22Rv1 (cell line): ENCODE data around the gene DNHD1.

Source experiments
- H3K27ac ChIP-seq: fragments of 450-650 bp; 2 replicates; pipeline ENCODE4 v1.5.1; 2017
- CTCF ChIP-seq: fragments of 450-650 bp; IDR thresholded peaks from 2 replicates; pipeline ENCODE4 v1.5.1; 2017; ENCODE audit warnings: mild to moderate bottlenecking
- ZFX ChIP-seq: fragments of 450-650 bp; IDR thresholded peaks from 2 replicates; pipeline ENCODE4 v1.6.1; 2017; ENCODE audit warnings: antibody characterized with exemption, borderline replicate concordance

Gene DNHD1

DNA sequence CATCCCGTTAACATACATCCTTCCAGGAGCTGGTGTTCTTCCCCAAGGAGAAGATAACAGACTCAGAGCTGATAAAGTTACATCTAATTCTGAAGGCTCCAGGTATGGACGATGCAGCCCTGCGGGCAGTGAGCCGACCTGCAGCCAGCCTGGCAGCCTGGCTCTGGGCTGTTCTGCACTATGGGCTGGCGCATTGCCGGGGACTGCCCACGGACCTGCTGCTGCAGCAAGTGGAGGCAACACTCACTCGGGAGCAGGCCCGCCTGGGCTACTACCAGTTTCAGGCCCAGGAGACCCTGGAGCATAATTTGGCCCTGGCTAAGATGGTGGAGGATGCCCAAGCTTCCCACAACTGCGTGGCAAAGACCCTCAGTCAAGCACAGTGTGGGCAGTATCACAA, 66.6 kb downstream of the DNHD1 start:
- H3K27ac ChIP-seq, result no peak overlapping the region
- TF ChIP-seq CTCF (no peak), ZFX (no peak)

DNA sequence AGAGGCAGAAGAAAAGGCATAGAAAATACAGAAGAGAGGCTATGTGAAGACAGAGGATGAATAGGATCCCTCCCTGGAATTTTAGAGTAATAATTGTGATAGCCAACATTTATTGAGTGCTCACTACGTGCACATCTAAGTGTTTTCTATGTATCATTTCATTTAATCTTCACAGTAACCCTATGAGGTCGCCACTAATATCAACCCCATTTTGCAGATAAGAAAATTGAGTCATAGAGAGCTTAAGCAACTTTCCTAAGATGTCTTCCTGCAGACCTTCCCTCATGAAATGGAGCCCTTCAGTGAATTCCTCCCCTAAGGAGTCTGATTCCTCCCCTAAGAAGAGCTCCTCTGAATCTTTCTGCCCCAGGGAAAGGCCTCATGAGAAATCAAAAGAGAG, 68.2 kb downstream of the DNHD1 start:
- TF ChIP-seq CTCF (no peak), ZFX (no peak)

DNA sequence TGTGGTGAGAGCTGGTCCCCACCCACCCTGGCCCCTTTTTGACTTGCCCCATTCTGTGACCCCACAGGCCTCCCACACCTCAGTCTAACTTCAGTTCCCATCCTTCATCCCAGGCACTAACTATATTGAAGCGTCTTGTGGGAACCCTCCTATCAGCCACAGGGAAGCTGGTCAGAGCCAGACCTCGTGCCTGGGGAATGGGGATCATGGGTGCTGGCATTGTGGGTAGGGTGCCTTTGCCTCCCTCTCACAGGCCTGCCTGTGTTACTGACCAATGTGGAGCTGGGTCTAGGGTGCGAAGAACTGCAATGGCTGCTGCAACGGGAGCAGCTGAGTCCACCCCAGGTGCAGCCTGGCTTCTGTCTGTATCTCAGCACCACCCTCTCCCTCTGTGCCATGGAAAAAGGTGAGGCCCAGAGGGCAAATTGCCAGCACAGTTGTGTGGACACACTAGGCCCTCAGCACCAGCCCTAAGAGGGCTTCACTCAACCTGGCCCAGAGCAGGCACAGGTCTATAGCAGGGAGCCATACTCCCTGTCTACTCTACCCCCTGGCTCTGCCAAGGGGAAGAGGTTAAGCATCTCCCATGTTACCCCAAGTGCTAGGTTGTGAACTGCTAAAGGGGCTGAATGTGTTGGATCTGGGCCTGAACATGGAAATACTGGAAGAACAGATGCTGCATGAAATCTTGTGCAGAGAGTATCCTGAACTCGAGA, 69.1 kb downstream of the DNHD1 start:
- TF ChIP-seq ZFX (no peak), CTCF (no peak)
- H3K27ac ChIP-seq, result no peak overlapping the region

More for the DNA sequence above, 68.2 kb downstream of the DNHD1 start:
- no peak overlapping the region for H3K27ac ChIP-seq

GRCh38 chr11:6566704-6567370, 69.8 kb downstream of the DNHD1 start:
- no peak for TF ChIP-seq CTCF
- TF ChIP-seq ZFX, result no peak
- no peak overlapping the region for H3K27ac ChIP-seq

GRCh38 chr11:6567371-6567745, 70.3 kb downstream of the DNHD1 start:
- H3K27ac ChIP-seq, result no peak overlapping the region
- no peak for TF ChIP-seq CTCF
- no peak for TF ChIP-seq ZFX

DNA sequence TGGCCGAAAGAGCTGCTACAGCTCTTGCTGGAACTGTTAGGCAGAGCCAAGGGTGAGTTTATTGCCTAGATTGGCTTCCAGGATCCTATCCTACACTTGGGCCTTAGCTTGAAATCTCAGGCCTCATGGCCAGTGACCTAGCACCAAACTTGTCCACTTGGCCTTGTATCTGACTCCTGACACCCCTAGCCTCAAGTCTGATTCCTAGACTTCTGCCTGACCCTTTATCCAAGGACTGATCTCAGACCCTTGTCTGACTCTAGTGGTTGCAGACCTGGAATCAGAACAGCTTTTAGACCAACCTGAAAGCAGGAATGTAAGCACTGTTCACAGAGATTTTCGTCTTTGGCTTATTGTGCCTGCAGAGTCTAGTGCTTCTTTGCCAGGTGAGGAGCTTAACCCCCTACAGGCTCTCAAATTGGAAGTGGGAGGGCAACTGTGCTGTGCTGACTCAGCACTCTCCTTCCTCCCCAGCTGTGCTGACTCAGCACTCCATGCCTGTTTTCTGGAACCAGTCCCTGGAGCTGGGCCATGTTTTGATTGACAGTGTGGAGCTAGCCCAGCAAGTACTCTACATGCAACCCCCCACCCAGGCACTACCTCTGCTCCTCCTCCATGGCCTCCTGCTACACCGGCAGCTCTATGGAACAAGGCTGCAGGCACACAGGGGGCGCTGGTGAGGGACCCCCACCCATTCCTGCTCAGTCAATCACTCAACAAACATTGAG, 71.3 kb downstream of the DNHD1 start:
- no peak for TF ChIP-seq CTCF
- TF ChIP-seq ZFX, result no peak
- no peak overlapping the region for H3K27ac ChIP-seq

DNA sequence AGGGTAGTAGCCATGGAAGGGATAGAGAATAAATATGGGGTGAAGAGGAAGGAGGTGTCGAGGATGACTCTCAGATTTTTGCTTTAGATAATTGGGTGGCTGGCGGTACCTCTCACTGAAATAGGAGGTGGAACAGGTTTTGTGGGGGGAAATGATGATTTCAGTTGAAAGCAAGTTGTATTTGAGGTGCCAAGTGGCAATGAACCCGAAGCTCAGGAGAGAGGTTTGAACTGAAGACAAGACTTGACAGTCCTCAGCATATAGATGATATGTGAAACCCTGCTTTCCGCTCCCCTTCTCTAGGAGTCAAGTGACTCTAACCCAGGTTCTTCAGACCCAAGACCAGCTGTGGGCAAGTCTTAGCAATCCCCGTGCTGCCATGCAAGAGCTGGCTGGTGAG, 72.6 kb downstream of the DNHD1 start:
- no peak for TF ChIP-seq CTCF
- no peak for TF ChIP-seq ZFX
- H3K27ac ChIP-seq, result no peak overlapping the region
